ENCODE data around the gene PLPP7.
"Not testable (repeated sequence)": the region's sequence is repeated elsewhere in the genome, so short reads cannot be mapped to it uniquely, and the experiment has no call there.

PLPP7 gene

GRCh38 chr9:131335368-131335755, 45.8 kb downstream of the PLPP7 start:
- no peak for DNase-seq

- no peak for DNase-seq
Measured at GRCh38 chr9:131337131-131337848, 47.8 kb downstream of the PLPP7 start.

- DNase-seq = not testable (repeated sequence)
Measured at GRCh38 chr9:131339212-131339611, 49.7 kb downstream of the PLPP7 start.

GRCh38 chr9:131344931-131345535, 55.5 kb downstream of the PLPP7 start:
- DNase-seq = not testable (repeated sequence)

- DNase-seq = no peak
Measured at GRCh38 chr9:131346559-131346958, 57.0 kb downstream of the PLPP7 start.

GRCh38 chr9:131347376-131348020, 58.0 kb downstream of the PLPP7 start:
- DNase-seq = no peak

GRCh38 chr9:131348631-131349521, 59.4 kb downstream of the PLPP7 start:
- no peak for DNase-seq

GRCh38 chr9:131349522-131349880, 60.0 kb downstream of the PLPP7 start:
- DNase-seq = no peak

- peak; percentile 71 for DNase-seq
Measured at GRCh38 chr9:131349881-131350563, 60.5 kb downstream of the PLPP7 start.

- DNase-seq = not testable (repeated sequence)
Measured at GRCh38 chr9:131356479-131356878, 67.0 kb downstream of the PLPP7 start.

GRCh38 chr9:131358556-131358955, 69.0 kb downstream of the PLPP7 start:
- no peak for DNase-seq

All from effector CD8-positive, alpha-beta T cell (primary cell).